ENCODE data around the gene CRTAP. TPM values are rescaled to one million over a fixed set of nuclear protein-coding genes. Genes with fewer than 3 reads are reported as not detected.

Gene CRTAP
- total and polyA plus RNA-seq, 2 of the 13 experiments (the other 11 are each of a cell fraction or from before 2014, with no cell fraction given), result 54.2 to 119 TPM

DNA sequence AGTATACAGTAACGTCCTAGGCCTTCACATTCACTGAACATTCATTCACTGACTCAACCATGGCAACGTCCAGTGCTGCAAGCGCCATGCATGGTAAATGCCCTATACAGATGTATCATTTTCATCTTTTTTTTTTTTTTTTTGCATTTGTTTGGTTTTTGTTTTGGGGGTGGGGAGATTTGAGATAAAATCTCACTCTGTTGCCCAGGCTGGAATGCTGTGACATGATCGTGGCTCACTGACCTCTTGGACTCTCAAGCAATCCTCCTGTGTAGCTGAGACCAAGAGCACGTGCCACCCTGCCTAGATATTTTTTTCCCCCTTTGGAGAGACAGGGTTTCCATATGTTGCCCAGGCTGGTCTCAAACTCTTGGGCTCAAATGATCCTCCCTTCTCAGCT lies 67.4 kb downstream of the CRTAP start (continued):
- TF ChIP-seq ARID2 (CRISPR knock-in tag; IDR thresholded peaks at IDR 0.05; ENCODE audit: borderline replicate concordance), result no peak
- no peak for TF ChIP-seq SMAD1 (CRISPR knock-in tag; IDR thresholded peaks at IDR 0.05; ENCODE audit: borderline replicate concordance, low read depth)
- TF ChIP-seq TBX2 (CRISPR knock-in tag; IDR thresholded peaks at IDR 0.05; ENCODE audit: borderline replicate concordance), result peak; percentile 44; the same call in 1 of the 2 replicates
- TF ChIP-seq, protein P1, sequence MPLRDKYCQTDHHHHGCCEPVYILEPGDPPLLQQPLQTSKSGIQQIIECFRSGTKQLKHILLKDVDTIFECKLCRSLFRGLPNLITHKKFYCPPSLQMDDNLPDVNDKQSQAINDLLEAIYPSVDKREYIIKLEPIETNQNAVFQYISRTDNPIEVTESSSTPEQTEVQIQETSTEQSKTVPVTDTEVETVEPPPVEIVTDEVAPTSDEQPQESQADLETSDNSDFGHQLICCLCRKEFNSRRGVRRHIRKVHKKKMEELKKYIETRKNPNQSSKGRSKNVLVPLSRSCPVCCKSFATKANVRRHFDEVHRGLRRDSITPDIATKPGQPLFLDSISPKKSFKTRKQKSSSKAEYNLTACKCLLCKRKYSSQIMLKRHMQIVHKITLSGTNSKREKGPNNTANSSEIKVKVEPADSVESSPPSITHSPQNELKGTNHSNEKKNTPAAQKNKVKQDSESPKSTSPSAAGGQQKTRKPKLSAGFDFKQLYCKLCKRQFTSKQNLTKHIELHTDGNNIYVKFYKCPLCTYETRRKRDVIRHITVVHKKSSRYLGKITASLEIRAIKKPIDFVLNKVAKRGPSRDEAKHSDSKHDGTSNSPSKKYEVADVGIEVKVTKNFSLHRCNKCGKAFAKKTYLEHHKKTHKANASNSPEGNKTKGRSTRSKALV (CRISPR knock-in tag; IDR thresholded peaks at IDR 0.05), result 0 out of 2 replicates have a peak, but pooled peaks have one; percentile 42
- TF ChIP-seq, protein P2, sequence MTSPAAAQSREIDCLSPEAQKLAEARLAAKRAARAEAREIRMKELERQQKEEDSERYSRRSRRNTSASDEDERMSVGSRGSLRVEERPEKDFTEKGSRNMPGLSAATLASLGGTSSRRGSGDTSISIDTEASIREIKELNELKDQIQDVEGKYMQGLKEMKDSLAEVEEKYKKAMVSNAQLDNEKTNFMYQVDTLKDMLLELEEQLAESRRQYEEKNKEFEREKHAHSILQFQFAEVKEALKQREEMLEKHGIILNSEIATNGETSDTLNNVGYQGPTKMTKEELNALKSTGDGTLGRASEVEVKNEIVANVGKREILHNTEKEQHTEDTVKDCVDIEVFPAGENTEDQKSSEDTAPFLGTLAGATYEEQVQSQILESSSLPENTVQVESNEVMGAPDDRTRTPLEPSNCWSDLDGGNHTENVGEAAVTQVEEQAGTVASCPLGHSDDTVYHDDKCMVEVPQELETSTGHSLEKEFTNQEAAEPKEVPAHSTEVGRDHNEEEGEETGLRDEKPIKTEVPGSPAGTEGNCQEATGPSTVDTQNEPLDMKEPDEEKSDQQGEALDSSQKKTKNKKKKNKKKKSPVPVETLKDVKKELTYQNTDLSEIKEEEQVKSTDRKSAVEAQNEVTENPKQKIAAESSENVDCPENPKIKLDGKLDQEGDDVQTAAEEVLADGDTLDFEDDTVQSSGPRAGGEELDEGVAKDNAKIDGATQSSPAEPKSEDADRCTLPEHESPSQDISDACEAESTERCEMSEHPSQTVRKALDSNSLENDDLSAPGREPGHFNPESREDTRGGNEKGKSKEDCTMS (CRISPR knock-in tag; conservative IDR thresholded peaks at IDR 0.05), result no peak
- peak; percentile 34; the same call in 1 of the 2 replicates for TF ChIP-seq BCL6 (CRISPR knock-in tag; IDR thresholded peaks at IDR 0.05)
- no peak for TF ChIP-seq ZNF891 (CRISPR knock-in tag; IDR thresholded peaks at IDR 0.05)
- TF ChIP-seq BRCA1 (CRISPR knock-in tag; IDR thresholded peaks at IDR 0.05), result no peak
- peak; percentile 66 for TF ChIP-seq HNF4G (IDR thresholded peaks at IDR 0.05; ENCODE audit: borderline replicate concordance, low read depth, low read length)
- TF ChIP-seq HNF4G (CRISPR knock-in tag; IDR thresholded peaks at IDR 0.05; ENCODE audit: borderline replicate concordance, low read depth), result no peak
- TF ChIP-seq AKAP8 (CRISPR knock-in tag; IDR thresholded peaks at IDR 0.05), result no peak
- TF ChIP-seq RAD21 (CRISPR knock-in tag; IDR thresholded peaks at IDR 0.05), result 0 out of 2 replicates have a peak, but pooled peaks have one; percentile 23
- TF ChIP-seq ISX (CRISPR knock-in tag; conservative IDR thresholded peaks at IDR 0.05), result no peak
- TF ChIP-seq, protein P3, sequence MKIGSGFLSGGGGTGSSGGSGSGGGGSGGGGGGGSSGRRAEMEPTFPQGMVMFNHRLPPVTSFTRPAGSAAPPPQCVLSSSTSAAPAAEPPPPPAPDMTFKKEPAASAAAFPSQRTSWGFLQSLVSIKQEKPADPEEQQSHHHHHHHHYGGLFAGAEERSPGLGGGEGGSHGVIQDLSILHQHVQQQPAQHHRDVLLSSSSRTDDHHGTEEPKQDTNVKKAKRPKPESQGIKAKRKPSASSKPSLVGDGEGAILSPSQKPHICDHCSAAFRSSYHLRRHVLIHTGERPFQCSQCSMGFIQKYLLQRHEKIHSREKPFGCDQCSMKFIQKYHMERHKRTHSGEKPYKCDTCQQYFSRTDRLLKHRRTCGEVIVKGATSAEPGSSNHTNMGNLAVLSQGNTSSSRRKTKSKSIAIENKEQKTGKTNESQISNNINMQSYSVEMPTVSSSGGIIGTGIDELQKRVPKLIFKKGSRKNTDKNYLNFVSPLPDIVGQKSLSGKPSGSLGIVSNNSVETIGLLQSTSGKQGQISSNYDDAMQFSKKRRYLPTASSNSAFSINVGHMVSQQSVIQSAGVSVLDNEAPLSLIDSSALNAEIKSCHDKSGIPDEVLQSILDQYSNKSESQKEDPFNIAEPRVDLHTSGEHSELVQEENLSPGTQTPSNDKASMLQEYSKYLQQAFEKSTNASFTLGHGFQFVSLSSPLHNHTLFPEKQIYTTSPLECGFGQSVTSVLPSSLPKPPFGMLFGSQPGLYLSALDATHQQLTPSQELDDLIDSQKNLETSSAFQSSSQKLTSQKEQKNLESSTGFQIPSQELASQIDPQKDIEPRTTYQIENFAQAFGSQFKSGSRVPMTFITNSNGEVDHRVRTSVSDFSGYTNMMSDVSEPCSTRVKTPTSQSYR (CRISPR knock-in tag; IDR thresholded peaks at IDR 0.05; ENCODE audit: borderline replicate concordance), result peak; percentile 63; the same call in 1 of the 2 replicates
- TF ChIP-seq CENPX (CRISPR knock-in tag; IDR thresholded peaks at IDR 0.05), result no peak
- no peak for TF ChIP-seq ZNF674 (CRISPR knock-in tag; IDR thresholded peaks at IDR 0.05; ENCODE audit: low read depth)
- TF ChIP-seq HOXA7 (CRISPR knock-in tag; IDR thresholded peaks at IDR 0.05), result no peak
- TF ChIP-seq TMF1 (CRISPR knock-in tag; IDR thresholded peaks at IDR 0.05; ENCODE audit: low read depth), result no peak
- TF ChIP-seq ZSCAN30 (CRISPR knock-in tag; IDR thresholded peaks at IDR 0.05), result no peak
- no peak for TF ChIP-seq MBNL3 (CRISPR knock-in tag; conservative IDR thresholded peaks at IDR 0.05)
- TF ChIP-seq RBM22 (optimal IDR thresholded peaks at IDR 0.05; ENCODE audit: low read length), result no peak
- TF ChIP-seq ZFAT (CRISPR knock-in tag; conservative IDR thresholded peaks at IDR 0.05), result no peak
- peak; percentile 45; the same call in 1 of the 2 replicates for TF ChIP-seq BRD4 (CRISPR knock-in tag; IDR thresholded peaks at IDR 0.05)

Data from HepG2 (cell line).